GM21737 (cell line): ENCODE measurements around the gene FBH1.
"Not testable (repeated sequence)": the region's sequence is repeated elsewhere in the genome, so short reads cannot be mapped to it uniquely, and the experiment has no call there.

Experiments used
- ATAC-seq: cut with Tn5 transposase; IDR thresholded peaks from one replicate; pipeline ENCODE4 v1.9.1; 2021; ENCODE audit warnings: mild to moderate bottlenecking, moderate library complexity; ENCODE audit not compliant: unreplicated experiment

FBH1 gene

DNA sequence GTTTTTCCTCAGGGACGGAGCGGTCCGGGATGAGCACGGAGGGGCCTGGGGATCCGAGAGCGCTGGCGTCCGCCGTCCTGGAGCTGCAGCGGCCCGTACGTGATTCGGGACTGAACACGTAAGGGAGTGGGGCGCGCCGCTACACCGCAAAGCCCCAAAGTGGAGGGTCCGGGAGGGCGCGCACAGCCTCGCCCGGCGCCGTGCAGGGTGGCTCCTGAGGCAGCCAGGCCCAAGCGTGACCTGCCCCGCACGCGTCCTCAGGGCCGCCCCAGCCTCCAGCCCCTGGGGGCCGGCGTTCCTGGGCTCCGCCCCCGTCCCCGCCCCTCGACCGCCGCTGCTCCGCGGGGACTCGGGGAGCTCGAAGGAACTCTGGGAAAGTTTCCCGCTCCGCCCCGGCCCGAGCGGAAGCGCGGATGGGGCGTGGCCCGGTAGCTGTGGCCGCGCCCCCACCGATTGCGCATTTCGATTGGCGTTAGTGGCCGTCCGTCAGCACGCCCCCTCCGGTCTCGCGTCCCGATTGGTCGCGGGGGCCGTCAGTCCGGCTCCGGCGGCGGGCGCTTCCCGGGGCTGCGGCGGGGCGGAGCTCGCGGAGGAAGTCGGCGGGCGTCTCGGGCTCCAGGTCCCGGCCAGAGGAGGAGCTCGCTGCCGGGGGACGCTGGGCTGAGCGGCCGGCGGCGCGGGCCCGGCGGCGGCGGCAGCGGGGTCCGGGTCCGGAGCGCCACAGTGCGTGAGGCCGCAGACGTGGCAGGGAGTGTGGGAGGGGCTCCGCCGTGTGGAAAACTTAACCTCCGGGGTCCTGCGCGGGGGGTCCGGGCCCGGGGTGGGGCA is at the start of gene FBH1, which contains the start of gene ANKRD16:
Gene FBH1 (plus strand): TSS at position 620 of the 828 bp plus-strand sequence. CDS start 103 bp downstream, at position 723.
Gene ANKRD16 (minus strand): TSS at position 270 of the 828 bp plus-strand sequence. CDS start 539 bp downstream, outside the sequence.
- peak; percentile 83 for ATAC-seq

GRCh38 chr10:5840314-5841307 is 49.4 kb upstream of the FBH1 start:
- peak; percentile 73 for ATAC-seq

GRCh38 chr10:5841965-5842364 is 48.1 kb upstream of the FBH1 start:
- ATAC-seq, result no peak

GRCh38 chr10:5843686-5844344 is 46.2 kb upstream of the FBH1 start:
- ATAC-seq, result no peak

DNA sequence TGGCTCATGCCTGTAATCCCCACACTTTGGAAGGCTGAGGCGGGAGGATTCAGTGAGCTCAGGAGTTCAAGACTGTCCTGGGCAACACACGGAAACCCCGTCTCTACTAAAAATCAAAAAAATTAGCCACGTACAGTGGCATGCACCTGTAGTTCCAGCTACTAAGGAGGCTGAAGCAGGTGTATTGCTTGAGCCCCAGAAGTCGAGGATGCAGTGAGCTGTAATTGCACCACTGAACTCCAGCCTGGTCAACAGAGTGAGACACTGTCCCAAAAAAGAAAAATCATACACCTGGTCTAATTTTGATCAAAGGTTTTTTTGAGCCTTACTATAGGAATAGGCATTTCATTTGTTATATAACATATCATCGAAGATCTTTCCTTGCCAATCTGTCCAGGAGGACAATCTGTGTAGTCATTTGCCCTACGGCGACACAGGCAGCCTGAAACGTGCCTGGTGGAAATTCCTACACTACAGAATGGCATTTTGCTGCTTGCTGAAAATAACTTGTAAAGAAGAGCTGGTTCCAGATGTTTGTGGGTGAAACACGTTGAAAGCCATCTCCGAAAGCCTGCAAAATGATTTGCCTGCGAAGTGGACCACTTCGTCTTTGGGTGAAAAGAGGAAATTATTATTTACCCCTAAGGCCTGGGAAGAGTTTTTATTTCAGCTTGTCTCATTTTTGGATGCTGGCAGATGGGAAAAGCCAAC is 45.5 kb upstream of the FBH1 start:
- no peak for ATAC-seq

DNA sequence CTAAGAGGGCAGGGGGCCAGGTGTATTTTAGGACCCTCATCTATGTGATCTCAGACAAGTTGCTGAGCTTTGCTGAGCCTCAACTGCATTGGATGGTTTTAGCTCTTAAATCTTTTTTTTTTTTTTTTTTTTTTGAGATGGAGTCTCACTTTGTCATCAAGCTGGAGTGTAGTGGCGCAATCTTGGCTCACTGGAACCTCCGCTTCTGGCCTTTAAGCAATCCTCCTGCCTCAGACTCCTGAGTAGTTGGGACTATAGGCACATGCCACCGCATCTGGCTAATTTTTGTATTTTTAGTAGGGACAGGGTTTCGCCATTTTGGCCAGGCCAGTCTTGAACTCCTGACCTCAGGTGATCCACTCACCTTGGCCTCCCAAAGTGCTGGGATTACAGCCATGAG is 43.4 kb upstream of the FBH1 start:
- not testable (repeated sequence) for ATAC-seq

DNA sequence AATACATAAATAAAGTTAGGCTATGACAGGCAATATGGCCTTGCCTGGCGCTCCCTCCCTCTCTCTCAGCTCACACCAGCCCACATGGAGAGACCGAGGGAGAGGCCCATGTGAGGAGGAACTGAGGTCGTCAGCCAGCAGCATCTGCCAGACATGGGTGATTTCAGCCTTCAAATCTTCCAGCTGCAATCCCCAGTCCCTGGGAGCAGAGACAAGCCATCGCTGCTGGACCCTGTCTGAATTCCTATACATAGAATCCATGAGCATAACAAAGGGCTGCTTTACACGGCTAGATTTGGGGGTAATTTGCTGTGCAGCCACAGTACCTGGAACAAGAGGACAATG is 35.9 kb upstream of the FBH1 start:
- ATAC-seq, result no peak

DNA sequence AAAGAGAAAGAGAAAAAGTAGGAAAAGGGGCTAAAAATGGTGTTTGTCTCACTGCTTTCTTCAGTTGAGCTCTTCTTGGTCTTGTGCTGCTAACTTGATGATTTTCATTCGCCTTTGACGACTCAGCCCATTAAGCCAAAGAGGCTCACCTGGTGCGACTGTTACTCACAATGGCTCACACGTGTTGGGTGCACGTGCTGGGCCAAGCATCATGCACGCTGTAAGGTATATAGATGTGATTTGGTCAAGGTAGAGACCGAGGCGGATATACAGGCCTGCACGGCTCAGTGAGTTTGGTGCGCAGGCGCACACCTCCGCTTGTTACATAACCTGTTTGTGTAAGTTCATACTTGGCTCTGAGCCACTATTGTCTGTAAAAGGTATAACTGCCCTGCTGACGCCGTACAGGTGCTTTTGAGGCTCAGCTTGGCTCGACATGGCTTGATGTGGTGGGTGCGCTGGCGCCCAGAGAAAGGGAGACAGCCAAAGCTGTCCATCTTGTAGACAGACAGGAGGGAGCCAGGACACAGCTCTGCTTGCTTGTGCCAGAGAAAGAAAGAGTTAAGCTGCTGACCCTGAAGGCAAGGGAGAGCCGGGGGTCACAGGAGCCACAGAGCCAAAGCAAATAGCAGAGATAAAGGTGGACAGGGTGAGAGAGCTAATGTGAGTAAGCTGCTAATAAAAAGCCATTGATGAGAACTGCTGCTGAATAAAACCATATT is 33.9 kb upstream of the FBH1 start:
- no peak for ATAC-seq

DNA sequence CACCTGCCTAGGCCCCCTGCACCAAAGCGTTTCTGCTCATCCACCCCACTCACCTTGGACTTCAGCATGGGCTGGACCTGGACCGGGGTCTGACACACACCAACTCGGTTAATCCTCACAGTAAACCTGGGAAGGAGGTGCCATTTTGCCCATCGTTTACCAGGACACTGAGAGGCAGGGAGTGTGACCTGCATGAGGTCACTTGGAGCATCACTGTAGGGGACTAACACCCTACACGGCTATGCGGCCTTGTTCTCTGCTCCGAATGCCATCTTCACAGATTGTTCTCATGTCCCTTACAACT is 33.4 kb upstream of the FBH1 start:
- ATAC-seq, result no peak

DNA sequence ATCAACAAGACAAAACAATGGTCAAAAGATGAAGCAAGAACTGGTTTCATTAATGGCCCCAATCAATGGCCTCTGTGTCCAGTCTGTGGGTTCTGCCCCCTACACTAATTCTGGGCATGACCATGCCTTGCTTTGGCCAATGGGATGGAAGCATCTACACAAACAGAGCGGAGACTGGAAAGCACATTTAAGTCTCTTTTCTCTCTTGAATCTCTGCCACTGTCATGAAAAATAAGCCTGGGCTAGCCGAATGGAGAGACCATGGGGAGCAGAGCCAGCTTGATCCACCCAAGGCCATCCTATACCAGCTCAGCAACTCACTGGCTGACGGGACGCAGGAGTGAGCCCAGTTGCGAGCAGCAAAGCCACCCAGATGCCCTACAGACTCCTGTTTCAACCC is 31.2 kb upstream of the FBH1 start:
- no peak for ATAC-seq

- no peak for ATAC-seq
Measured at GRCh38 chr10:5860066-5860465, 30.0 kb upstream of the FBH1 start.

DNA sequence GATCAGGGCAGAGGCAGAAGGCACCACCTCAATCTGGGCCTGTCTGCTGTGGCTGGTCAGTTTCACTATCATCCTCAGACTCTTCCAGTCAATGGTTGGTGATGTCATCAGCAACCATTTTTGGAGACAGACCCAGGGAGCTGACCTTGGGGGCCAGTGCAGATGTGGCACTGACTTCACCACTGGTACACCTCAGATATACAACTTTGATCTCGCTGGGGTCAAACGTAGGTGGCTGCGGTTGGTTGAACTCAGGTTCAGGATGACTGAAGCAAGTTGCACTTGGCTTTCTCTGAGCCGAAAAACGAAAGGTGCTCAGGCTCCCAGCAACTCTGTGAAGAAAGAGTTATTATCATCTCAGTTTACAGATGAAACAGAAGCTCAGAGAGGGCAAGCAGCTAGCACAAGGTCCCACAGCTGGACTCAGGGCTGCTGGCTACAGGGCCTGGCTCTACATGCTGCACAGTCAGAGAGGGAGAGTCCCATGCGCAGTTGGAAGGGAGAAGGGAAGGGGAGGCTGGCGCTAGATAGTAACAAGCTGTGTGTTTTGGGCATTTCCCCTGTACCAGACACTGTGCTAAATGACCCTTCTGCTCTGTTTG is 27.6 kb upstream of the FBH1 start:
- peak; percentile 94 for ATAC-seq

DNA sequence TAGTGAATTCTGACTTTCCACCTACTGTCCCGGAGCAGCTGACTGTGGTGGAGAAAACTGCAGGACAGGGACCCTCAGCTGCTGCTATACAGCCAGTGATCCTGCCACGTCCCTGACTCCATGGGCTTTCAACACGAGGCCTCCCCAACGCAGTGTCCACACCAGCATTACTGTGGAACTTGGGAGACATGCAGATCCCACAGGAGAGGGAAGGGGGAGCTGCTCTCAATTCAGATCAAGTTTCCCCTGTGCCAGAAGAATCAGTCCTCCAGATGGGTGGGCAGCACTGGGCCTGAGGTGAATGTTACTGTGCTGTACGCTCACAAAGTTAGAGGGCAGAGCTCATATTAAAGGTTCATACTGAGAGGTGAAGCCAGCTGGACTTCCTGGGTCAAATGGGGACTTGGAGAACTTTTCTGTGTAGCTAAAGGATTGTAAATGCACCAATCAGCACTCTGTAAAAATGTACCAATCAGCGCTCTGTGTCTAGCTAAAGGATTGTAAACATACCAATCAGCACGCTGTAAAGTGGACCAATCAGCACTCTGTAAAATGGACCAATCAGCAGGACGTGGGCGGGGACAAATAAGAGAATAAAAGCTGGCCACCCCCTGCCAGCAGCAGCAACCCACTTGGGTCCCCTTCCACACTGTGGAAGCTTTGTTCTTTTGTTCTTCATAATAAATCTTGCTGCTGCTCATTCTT is 26.9 kb upstream of the FBH1 start:
- ATAC-seq, result not testable (repeated sequence)

- not testable (repeated sequence) for ATAC-seq
Measured at GRCh38 chr10:5866451-5867081, 23.5 kb upstream of the FBH1 start.

GRCh38 chr10:5867091-5867615 is 22.9 kb upstream of the FBH1 start:
- ATAC-seq, result not testable (repeated sequence)

GRCh38 chr10:5868383-5868782 is 21.7 kb upstream of the FBH1 start:
- not testable (repeated sequence) for ATAC-seq

DNA sequence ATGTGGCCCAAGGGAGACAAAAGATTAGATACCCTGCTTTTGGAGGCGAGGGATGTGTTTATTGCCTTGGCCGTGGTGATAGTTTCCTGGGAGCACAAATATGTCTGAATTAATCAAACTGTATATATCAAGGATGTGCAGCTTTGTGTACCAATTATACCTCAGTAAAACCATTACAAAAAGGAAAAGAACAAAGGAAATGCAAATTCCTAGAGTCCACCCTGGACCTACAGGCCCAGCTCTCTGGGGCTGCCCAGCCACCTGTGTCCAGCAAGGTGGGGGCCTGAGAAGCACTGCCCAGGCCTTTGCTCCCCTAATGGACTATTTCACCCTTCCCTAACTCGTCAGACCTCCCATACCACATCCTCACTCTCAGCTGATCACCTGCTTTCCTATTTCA is 20.9 kb upstream of the FBH1 start:
- ATAC-seq, result no peak

DNA sequence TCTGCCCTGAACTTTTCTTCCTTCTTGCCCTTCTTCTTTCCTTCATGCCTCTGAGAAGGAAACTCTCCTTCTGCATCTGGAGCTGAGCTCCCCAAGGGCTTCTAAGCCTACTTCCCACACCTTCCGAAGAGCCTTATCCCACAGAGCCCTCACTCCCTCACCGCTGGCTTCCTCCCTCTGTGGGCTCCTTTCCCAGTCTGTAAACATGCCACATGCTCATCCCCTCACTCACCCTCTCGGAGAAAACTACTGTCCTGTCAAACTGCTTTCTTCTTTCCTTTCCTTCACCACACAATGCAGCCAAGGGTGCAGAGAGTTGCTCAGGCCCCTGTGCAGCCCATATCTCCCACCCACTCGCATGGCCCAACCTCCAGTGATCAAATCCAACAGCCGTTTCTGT is 18.4 kb upstream of the FBH1 start:
- ATAC-seq, result no peak
